CD4-positive, alpha-beta T cell treated with Interleukin-4 for 1 hour (primary cell): ENCODE data around the gene CXCL1.
"Not testable (repeated sequence)": the region's sequence is repeated elsewhere in the genome, so short reads cannot be mapped to it uniquely, and the experiment has no call there.

Experiments
- DNase-seq, 2 donors: peaks; one replicate each; pipeline ENCODE4 v3.0.0-alpha.2; 2020 to 2022

Gene CXCL1

GRCh38 chr4:73885574-73886267, 16.5 kb downstream of the CXCL1 start:
- DNase-seq = no peak

- no peak for DNase-seq
These were observed 22.1 kb downstream of the CXCL1 start for GRCh38 chr4:73891326-73891725.

GRCh38 chr4:73891739-73892405, 22.7 kb downstream of the CXCL1 start:
- no peak for DNase-seq

- DNase-seq = no peak
These were observed 23.8 kb downstream of the CXCL1 start for GRCh38 chr4:73892966-73893365.

DNA sequence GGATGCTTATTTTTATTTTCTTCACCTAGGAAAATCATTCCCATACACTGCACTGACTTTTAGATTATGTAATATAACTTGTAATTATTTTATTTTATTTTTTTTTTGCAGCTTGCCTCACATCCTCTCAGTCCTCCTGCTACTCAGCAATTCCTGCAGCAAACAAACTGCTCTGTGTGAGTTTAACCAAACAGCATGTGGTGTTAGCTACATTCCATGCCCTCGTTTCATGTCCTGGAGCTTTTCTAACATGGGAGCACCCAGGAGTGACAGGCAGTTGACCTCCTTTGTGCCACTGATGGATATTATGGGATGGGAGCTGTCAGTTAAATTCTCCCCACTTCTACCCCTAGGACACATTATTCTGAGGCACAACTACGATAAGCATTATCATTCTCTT, 24.8 kb downstream of the CXCL1 start:
- DNase-seq = no peak

DNA sequence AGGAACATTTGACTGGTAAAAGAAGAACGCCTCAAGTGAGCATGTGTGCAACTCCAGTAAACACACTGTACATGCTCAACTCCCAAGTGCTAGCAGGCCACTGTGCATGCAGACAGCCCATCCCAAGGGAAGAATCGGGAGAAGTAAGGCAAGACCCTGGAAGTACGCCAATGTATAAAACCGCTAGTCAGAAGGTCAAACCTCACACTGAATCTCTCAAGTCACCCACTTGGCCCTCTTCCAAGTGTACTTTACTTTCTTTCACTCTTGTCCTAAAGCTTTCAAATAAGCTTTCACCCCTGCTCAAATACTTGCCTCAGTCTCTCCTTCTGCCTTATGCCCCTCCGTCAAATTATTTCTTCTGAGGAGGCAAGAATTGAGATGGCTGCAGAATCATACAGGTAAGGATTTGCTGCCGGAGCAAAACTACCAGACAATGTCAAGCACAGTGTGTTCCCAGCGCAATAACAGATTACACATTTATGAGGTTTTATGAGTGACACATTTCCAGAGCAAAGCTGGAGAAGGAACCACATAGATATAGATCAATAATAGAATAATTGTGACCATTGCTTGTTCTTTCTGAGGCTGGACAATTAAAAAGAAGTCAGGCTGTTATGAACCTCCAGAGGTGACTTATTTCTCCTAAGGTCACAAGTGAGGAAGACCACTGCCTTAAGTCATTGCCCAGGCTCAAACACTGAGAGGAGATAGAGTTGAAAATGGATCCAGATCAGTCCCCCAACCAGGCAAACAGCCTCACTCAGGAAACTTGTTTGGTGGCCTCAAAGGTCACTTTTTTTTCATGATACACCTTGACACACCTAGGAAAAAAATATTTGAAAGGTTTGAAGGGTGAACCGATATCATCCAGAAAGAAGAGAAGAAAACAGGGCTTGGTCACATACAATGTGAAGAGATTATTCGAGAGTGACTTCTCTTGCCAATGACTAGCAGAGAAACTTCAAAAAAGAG, 26.3 kb downstream of the CXCL1 start:
- DNase-seq = no peak

DNA sequence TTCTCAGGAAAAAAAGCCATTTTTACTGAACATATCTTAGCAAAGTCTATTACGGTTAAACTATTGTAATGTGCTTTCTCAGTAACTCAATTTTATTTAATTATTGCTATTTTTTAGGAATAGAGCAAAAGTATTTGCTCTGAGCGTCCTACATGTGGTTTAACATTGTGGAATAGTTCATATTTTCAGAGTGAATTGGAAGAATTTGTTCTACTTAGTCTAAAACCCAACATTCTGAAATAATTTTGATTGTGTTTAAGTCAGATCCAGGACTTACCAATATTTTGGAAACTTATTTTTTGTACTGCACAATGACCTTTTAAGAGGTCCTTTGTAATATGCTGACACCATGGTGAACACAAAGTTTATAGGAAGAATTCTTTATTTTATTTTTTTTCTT, 27.2 kb downstream of the CXCL1 start:
- DNase-seq = no peak

DNA sequence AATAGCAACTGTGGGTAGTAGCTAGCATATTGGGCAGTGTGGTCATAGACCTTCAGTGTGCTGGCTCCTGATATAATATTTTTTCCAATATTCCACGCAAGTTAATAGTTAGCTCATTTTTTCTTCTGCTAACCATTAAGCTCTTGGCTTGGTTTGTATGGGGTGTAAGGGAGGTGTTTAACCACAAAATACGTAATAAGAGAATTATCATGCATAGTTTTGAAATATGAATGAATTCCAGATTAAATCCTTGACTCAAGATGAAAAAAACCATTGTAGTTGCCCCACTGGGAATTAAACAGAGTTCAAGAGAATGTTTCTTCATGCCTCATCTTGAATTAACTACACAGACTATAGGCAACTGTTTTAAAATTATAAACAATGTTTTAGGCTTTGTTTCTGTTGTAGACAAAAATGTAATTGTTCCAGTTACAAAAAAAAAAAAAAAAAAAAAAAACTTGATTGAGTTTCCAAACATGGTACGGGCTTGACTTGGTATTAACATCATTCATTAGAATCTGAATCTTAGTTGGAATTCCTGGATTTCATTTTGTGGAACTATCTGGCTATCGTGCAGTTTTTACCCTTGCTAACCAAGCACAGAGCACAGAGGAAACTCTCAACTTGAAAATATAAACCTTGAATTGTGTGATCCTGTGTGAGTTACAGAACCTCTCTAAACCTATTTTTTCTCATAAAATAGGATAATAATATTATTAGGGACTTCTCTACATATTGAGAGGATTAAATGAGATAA, 28.4 kb downstream of the CXCL1 start:
- no peak for DNase-seq

DNA sequence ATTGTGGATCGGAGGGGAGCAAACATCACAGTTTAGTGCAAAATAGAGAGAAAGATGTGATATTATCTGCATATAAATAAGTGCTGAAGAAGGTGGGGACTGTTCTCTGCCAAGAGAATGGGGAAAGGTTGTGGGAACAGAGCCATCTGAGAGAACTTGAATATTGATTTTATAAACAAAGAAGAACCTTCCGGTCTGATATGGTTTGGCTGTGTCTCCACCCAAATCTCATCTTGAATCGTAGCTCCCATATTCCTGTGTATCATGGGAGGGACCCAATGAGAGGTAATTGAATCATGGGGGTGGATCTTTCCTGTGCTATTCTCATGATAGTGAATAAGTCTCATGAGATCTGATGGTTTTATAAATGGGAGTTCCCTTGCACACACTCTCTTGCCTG, 30.1 kb downstream of the CXCL1 start:
- not testable (repeated sequence) for DNase-seq

DNA sequence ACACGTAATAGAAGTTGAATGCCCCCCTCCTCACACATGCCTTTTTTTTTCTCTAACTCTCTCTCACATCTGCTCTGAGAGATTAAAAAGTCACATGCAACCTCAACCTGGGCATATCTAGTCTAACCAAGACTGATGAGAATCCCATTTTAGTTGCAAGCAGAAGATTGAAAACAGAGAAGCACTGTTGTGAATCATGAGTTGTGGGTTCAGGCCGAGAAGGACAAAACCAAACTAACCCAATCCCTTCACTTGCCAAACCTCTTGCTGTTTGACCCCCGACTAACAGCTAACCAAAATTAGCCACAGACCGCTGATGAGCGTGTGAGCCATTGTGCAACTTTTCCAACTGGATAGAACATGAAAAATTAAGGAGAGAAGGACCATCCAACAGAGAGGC, 31.8 kb downstream of the CXCL1 start:
- no peak for DNase-seq

GRCh38 chr4:73902038-73902637, 32.9 kb downstream of the CXCL1 start:
- DNase-seq = no peak

DNA sequence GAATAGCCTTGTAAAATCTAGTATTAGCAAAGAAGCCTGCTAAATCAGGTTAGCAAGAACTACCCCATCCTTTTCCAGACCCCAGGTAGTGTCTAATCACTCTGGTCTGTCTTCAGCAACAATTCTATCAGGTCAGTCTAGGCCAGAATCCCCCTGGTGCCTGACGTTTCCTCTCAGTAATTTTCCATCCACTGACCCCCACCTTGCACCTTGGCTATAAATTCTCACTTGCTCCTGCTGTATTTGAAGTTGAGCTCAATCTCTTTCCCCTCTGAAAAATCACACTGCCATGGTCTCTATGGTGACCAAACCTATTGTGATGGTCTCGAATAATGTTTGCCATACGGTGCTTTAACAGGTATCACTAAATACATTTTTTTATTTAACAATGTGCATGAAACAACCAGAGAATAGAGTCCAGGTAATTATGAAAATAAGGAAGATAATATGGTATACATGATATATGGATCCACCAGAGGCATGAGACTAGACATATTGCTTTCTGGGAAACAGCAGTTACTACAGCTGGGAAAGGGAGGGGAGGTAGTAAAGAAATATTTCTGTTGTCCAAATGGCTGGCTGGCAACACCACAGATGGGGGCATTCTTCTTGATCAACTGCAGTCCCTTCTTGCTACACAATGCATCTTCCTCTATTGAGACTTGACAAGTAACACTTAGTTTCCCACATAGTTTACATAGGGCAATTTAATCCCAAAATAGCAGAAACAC, 33.8 kb downstream of the CXCL1 start:
- no peak for DNase-seq

DNA sequence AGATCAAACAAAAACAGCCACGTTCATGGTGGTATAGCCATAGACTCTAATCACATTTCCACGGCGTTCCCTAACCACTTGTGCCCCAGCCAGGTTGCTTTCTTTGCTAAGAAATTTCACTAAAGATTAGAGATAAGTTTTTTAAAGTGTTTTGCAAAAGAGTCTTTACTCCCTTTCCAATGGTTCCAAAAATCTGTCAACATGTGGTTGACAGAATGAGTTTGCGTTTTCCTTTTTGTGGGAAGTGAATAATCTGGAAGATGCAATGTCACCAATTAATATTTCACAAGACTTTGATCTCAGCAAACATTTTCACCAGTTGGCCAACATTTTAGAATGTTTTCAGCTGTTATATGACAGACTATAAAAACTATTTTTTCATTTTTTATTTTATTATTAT, 35.3 kb downstream of the CXCL1 start:
- DNase-seq = no peak

DNA sequence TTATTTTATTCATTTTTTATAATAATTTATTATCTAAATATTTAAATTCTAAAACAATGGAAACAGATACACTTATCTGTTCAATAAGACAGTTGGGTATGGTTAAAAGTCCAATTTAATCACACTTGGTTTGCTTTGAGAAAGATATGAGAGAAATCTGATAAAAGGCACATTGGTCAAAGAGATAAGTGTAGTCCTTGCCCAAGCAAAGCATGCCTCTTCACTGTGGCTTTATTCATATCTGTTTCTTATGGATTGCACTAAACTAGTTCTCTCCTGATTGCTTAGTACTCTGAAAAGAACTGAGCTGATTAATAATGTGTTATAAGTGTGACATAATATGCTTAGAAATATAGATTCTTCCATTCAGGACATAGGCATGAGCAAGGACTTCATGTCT, 39.8 kb downstream of the CXCL1 start:
- DNase-seq = no peak

DNA sequence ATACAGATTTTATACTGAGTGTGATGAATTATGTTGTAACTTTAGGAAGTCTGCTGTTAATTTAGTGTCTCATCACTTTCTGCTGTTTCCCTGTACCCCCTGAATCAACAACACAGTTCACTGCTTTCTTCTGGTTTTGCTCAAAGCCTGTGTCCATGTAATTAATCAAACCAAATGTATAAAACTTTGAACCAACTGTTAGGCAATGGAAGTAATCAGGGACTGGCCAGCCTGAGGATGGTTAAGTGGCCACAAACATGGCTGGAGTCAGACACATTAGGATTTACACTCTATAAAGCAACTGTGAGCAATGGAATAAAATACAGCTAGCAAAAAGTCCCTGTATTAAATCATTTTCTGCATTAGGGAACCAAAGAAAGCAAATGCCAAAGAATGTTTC, 42.6 kb downstream of the CXCL1 start:
- no peak for DNase-seq

DNA sequence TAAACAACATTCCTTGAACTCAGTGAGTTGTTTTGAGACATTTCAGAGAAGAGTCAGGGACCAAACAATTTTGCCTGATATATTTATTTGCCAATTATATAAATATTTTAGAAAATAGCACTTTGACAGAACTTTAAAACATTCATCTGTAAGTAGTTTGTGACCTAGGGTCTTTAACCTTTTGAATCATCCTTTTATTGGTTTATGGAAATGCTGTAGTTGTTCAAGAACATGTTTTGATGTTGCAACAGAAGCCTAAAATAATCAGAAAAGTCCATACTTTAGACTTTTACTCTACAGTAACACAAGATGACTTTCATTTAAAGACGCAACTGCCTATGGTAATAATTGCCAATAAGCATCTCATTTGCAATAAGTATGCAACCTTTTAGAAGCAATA, 43.0 kb downstream of the CXCL1 start:
- DNase-seq = no peak

DNA sequence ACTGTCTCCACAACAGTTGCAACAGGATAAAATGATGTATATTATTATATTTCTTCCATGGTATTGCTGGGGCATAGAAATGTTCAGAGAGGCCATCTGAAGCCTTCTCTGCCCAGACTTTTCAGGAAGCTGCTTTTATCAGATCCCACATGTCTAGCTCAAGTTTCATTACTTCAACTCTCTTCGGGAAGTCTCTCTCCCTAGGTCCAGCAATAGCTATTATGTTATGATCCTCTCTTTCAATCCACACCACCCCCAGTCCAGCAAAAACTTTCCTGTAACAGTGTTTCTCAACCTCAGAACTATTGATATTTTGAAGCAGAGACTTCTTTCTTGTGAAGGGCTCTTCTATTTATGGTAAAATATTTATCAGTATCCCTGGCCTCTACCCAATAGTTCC, 44.9 kb downstream of the CXCL1 start:
- no peak for DNase-seq

DNA sequence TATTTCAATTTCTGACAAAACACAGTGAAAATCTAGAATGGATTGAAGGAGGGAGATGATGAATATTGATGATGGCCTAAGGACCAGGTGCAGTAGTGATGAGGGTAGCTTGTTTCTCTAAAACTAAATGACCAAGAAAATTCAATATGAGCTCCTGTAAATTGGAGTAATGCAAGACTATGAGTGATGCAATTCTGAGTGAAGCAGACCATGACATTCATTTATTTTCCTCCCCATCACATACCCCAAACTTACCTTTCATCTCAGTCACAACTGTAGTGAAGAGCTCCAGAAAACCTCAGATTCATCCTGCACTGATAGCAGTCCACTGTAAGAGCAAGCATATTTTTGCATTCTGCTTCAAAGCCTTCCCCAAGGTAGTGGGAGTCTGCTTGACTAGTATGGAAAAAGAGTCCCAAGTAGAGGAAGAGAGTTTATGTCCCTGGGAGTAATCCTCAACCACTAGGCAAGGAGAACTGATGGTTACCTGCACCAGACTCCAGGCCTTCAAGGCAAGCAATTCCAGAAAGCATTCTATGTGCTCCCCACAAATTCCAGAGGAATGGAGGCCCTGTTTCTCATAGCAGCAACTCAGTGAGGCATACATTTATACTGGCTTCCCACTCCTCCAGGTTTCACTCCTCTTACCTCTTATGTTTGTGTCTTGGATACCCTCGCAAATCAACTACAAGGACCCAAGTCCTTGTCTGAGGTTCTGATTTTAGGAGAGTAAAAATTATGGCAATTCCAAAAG, 47.2 kb downstream of the CXCL1 start:
- no peak for DNase-seq

- DNase-seq = no peak
These were observed 47.9 kb downstream of the CXCL1 start for GRCh38 chr4:73917081-73917501.

- DNase-seq = no peak
These were observed 48.9 kb downstream of the CXCL1 start for GRCh38 chr4:73918058-73918457.

GRCh38 chr4:73919691-73920090, 50.5 kb downstream of the CXCL1 start:
- DNase-seq = no peak
